Measurements from ENCODE around the gene SEC31A.

Gene SEC31A

GRCh38 chr4:82773057-82773456, 117.9 kb downstream of the SEC31A start:
- Histone ChIP-seq H3K27ac (ENCODE audit: low read depth, low read length, poor library complexity, severe bottlenecking) (no peak overlapping the region), H3K4me2 (ENCODE audit: low read length) (no peak overlapping the region), H3K4me3 (ENCODE audit: low read depth, low read length, poor library complexity, severe bottlenecking) (no peak overlapping the region), H3K79me2 (ENCODE audit: insufficient read depth, low read length) (no peaks in the 10 kb centered on the region), H3K36me3 (ENCODE audit: insufficient read depth, low read length) (no peaks in the 10 kb centered on the region), H3K9me3 (ENCODE audit: low read length) (no peaks in the 10 kb centered on the region), H3K27me3 (ENCODE audit: insufficient read depth, low read length) (no peaks in the 10 kb centered on the region), H3K4me1 (ENCODE audit: insufficient read depth, low read length, severe bottlenecking) (no peaks in the 10 kb centered on the region), H3K9ac (ENCODE audit: low read length) (no peak overlapping the region), H2AFZ (ENCODE audit: low read length) (no peak overlapping the region), H3F3A (ENCODE audit: insufficient read depth, low read length) (no peaks in the 10 kb centered on the region), H4K20me1 (ENCODE audit: insufficient read depth, low read length) (no peaks in the 10 kb centered on the region), H3K9me2 (ENCODE audit: low read depth, low read length) (no peaks in the 10 kb centered on the region)
- TF ChIP-seq, protein P1, sequence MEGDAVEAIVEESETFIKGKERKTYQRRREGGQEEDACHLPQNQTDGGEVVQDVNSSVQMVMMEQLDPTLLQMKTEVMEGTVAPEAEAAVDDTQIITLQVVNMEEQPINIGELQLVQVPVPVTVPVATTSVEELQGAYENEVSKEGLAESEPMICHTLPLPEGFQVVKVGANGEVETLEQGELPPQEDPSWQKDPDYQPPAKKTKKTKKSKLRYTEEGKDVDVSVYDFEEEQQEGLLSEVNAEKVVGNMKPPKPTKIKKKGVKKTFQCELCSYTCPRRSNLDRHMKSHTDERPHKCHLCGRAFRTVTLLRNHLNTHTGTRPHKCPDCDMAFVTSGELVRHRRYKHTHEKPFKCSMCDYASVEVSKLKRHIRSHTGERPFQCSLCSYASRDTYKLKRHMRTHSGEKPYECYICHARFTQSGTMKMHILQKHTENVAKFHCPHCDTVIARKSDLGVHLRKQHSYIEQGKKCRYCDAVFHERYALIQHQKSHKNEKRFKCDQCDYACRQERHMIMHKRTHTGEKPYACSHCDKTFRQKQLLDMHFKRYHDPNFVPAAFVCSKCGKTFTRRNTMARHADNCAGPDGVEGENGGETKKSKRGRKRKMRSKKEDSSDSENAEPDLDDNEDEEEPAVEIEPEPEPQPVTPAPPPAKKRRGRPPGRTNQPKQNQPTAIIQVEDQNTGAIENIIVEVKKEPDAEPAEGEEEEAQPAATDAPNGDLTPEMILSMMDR (IDR thresholded peaks at IDR 0.05; ENCODE audit: low read length) = no peak
- no peak for TF ChIP-seq EZH2 (IDR thresholded peaks at IDR 0.05; ENCODE audit: borderline replicate concordance, low read length)

DNA sequence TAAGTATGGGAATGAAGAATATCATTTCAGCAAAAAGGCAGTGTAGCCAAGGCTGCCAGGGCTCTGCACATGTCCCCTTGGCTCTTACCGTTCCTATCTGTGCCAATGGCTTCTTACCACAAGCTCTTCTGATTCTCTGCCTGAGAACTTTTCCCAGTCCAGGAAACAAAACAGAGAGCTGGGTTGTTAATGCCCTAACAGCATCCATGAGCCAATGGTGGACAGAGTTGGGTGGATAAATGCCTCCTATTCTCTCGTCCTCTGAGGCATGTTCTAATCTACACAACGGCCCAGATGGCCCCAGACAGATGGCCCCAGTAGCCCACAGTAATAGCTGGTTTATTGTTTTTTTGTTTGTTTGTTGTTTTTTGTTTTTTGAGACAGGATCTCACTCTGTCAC, 120.3 kb downstream of the SEC31A start:
- no peaks in the 10 kb centered on the region for H3K79me2 ChIP-seq (ENCODE audit: insufficient read depth, low read length)
- H3K9ac ChIP-seq (ENCODE audit: low read length) = no peak overlapping the region
- H3K4me1 ChIP-seq (ENCODE audit: insufficient read depth, low read length, severe bottlenecking) = no peaks in the 10 kb centered on the region
- 0 out of 2 replicates have a peak, but pooled peaks cover 5% of the 10 kb centered on the region for H3K27me3 ChIP-seq (ENCODE audit: insufficient read depth, low read length)
- H3K4me3 ChIP-seq (ENCODE audit: low read depth, low read length, poor library complexity, severe bottlenecking) = no peak overlapping the region
- H4K20me1 ChIP-seq (ENCODE audit: insufficient read depth, low read length) = no peaks in the 10 kb centered on the region
- H2AFZ ChIP-seq (ENCODE audit: low read length) = no peak overlapping the region
- no peak overlapping the region for H3K27ac ChIP-seq (ENCODE audit: low read depth, low read length, poor library complexity, severe bottlenecking)
- no peak overlapping the region for H3K4me2 ChIP-seq (ENCODE audit: low read length)
- no peaks in the 10 kb centered on the region for H3F3A ChIP-seq (ENCODE audit: insufficient read depth, low read length)
- no peaks in the 10 kb centered on the region for H3K36me3 ChIP-seq (ENCODE audit: insufficient read depth, low read length)
- no peaks in the 10 kb centered on the region for H3K9me3 ChIP-seq (ENCODE audit: low read length)
- TF ChIP-seq, protein P1 (IDR thresholded peaks at IDR 0.05; ENCODE audit: low read length) = no peak
- TF ChIP-seq EZH2 (IDR thresholded peaks at IDR 0.05; ENCODE audit: borderline replicate concordance, low read length) = no peak
- no peaks in the 10 kb centered on the region for H3K9me2 ChIP-seq (ENCODE audit: low read depth, low read length)

Data from OCI-LY1 (cell line).